Stimulated activated CD8-positive, alpha-beta memory T cell treated with anti-CD3 and anti-CD28 coated beads, Interleukin-4, amount 100 ng/mL, for 4 hours (primary cell): ENCODE data around the gene KIF5A.
"Not testable (repeated sequence)": the region's sequence is repeated elsewhere in the genome, so short reads cannot be mapped to it uniquely, and the experiment has no call there.

Source experiments
- DNase-seq, 2 donors: peaks; one replicate each; pipeline ENCODE4 v3.0.0-alpha.2; 2020; ENCODE audit warnings: low read depth in 2 of 2, low spot score in 1 of 2

KIF5A gene

GRCh38 chr12:57617942-57618341 lies 68.1 kb downstream of the KIF5A start:
- DNase-seq = no peak

- DNase-seq = not testable (repeated sequence)
These were observed 68.6 kb downstream of the KIF5A start for GRCh38 chr12:57618431-57618830.

- DNase-seq = no peak
These were observed 69.2 kb downstream of the KIF5A start for GRCh38 chr12:57618966-57619433.

- DNase-seq = no peak
These were observed 69.8 kb downstream of the KIF5A start for GRCh38 chr12:57619434-57620244.

- DNase-seq = no peak
These were observed 70.5 kb downstream of the KIF5A start for GRCh38 chr12:57620245-57620935.

- DNase-seq = no peak
These were observed 71.2 kb downstream of the KIF5A start for GRCh38 chr12:57620936-57621496.

GRCh38 chr12:57621497-57622292 lies 71.9 kb downstream of the KIF5A start:
- no peak for DNase-seq

GRCh38 chr12:57622293-57623245 lies 72.7 kb downstream of the KIF5A start:
- no peak for DNase-seq

- DNase-seq = no peak
These were observed 73.5 kb downstream of the KIF5A start for GRCh38 chr12:57623385-57623784.

GRCh38 chr12:57623811-57624390 lies 74.1 kb downstream of the KIF5A start:
- no peak for DNase-seq

GRCh38 chr12:57624441-57625220 lies 74.8 kb downstream of the KIF5A start:
- no peak for DNase-seq

GRCh38 chr12:57625261-57626032 lies 75.6 kb downstream of the KIF5A start:
- no peak for DNase-seq

GRCh38 chr12:57626111-57626920 lies 76.5 kb downstream of the KIF5A start:
- no peak for DNase-seq

- DNase-seq = no peak
These were observed 77.1 kb downstream of the KIF5A start for GRCh38 chr12:57626921-57627445.

GRCh38 chr12:57627501-57628279 lies 77.8 kb downstream of the KIF5A start:
- no peak for DNase-seq
